CD14-positive monocyte (primary cell): Measurements from ENCODE around the gene RBPJL. TPM values are rescaled to one million over a fixed set of nuclear protein-coding genes. Genes with fewer than 3 reads are reported as not detected.

Experiments used
- DNase-seq, 3 donors: peaks; one replicate each; pipeline ENCODE4 v3.0.0-alpha.2; 2011 to 2022
- H2AFZ ChIP-seq: 2 replicates; pipeline ENCODE4 v1.6.0; 2012; ENCODE audit warnings: mild to moderate bottlenecking, low read depth, low read length, inconsistent platforms; ENCODE audit not compliant: insufficient read depth, poor library complexity, severe bottlenecking
- H3K27ac ChIP-seq, 2 donors: 1 replicate in 1 of 2; 2 replicates in 1 of 2; pipeline ENCODE4 v1.5.1; 2012 to 2013; ENCODE audit warnings: low read length in 2 of 2, control low read depth in 1 of 2, inconsistent platforms in 1 of 2, low read depth in 1 of 2, mild to moderate bottlenecking in 1 of 2
- H3K27me3 ChIP-seq, 2 donors: one replicate each; pipeline versions ENCODE4 v1.6.0 to v1.6.1; 2011 to 2013; ENCODE audit warnings: low read length in 2 of 2; ENCODE audit not compliant: control insufficient read depth in 2 of 2, insufficient read depth in 2 of 2
- H3K36me3 ChIP-seq, 2 donors: replicated peaks in 1 of 2; 1 replicate in 1 of 2; 2 replicates in 1 of 2; pipeline versions ENCODE4 v1.5.1 to v1.6.1; 2012 to 2013; ENCODE audit warnings: low read length in 2 of 2, control low read depth in 1 of 2, inconsistent platforms in 1 of 2, mild to moderate bottlenecking in 1 of 2; ENCODE audit not compliant: insufficient read depth in 2 of 2, control insufficient read depth in 1 of 2
- H3K4me1 ChIP-seq, 2 donors: 1 replicate in 1 of 2; 2 replicates in 1 of 2; pipeline versions ENCODE4 v1.5.1 to v1.6.1; 2012 to 2013; ENCODE audit warnings: low read length in 2 of 2, control low read depth in 1 of 2, inconsistent platforms in 1 of 2, mild to moderate bottlenecking in 1 of 2, moderate library complexity in 1 of 2; ENCODE audit not compliant: insufficient read depth in 2 of 2, control insufficient read depth in 1 of 2
- H3K4me2 ChIP-seq: replicated peaks from 2 replicates; pipeline ENCODE3; 2012; ENCODE audit warnings: low read length, moderate library complexity, mild to moderate bottlenecking; ENCODE audit not compliant: poor library complexity, severe bottlenecking; ENCODE audit errors: extremely low read depth
- H3K4me3 ChIP-seq, 3 experiments: fragments of 200-600 bp in 1 of 3; sonication (generic) in 1 of 3; replicated peaks in 1 of 3; 1 replicate in 2 of 3; 2 replicates in 1 of 3; pipeline ENCODE4 v1.5.1; 2011 to 2013; ENCODE audit warnings: low read length in 3 of 3, mild to moderate bottlenecking in 3 of 3, control low read depth in 2 of 3, low read depth in 2 of 3, inconsistent platforms in 1 of 3, moderate library complexity in 1 of 3
- H3K79me2 ChIP-seq: 2 replicates; pipeline ENCODE4 v1.6.0; 2012; ENCODE audit warnings: mild to moderate bottlenecking, control low read depth, inconsistent platforms, low read length, moderate library complexity; ENCODE audit not compliant: insufficient read depth
- H3K9ac ChIP-seq: 2 replicates; pipeline ENCODE4 v1.6.0; 2017; ENCODE audit warnings: low read length, mild to moderate bottlenecking; ENCODE audit not compliant: insufficient read depth, poor library complexity, severe bottlenecking
- H3K9me3 ChIP-seq, 2 donors: replicated peaks in 1 of 2; 1 replicate in 1 of 2; 2 replicates in 1 of 2; pipeline versions ENCODE4 v1.5.1 to v1.6.1; 2012 to 2013; ENCODE audit warnings: low read length in 2 of 2, control low read depth in 1 of 2; ENCODE audit not compliant: control insufficient read depth in 1 of 2, insufficient read depth in 1 of 2
- H4K20me1 ChIP-seq: 2 replicates; pipeline ENCODE4 v1.6.0; 2012; ENCODE audit warnings: mild to moderate bottlenecking, low read length, control low read depth, moderate library complexity; ENCODE audit not compliant: insufficient read depth
- H3K27ac Mint-ChIP-seq, 7 donors: one replicate each; pipeline ENCODE4 v1.8.0; 2020; ENCODE audit warnings: mild to moderate bottlenecking in 7 of 7, mixed read lengths in 7 of 7, moderate library complexity in 6 of 7, inconsistent platforms in 2 of 7
- H3K27me3 Mint-ChIP-seq, 3 donors: one replicate each; pipeline ENCODE4 v1.8.0; 2021 to 2022; ENCODE audit warnings: low read depth in 3 of 3, mild to moderate bottlenecking in 3 of 3, mixed read lengths in 3 of 3, moderate library complexity in 3 of 3, inconsistent platforms in 1 of 3
- H3K36me3 Mint-ChIP-seq, 2 donors: one replicate each; pipeline ENCODE4 v1.8.0; 2020; ENCODE audit warnings: mixed read lengths in 2 of 2, inconsistent platforms in 1 of 2, mild to moderate bottlenecking in 1 of 2
- H3K4me1 Mint-ChIP-seq: one replicate; pipeline ENCODE4 v1.8.0; 2020; ENCODE audit warnings: mild to moderate bottlenecking, mixed read lengths
- H3K4me3 Mint-ChIP-seq, 2 donors: one replicate each; pipeline ENCODE4 v1.8.0; 2020; ENCODE audit warnings: mild to moderate bottlenecking in 2 of 2, mixed read lengths in 2 of 2, moderate library complexity in 1 of 2
- H3K9me3 Mint-ChIP-seq, 7 donors: one replicate each; pipeline ENCODE4 v1.8.0; 2020 to 2022; ENCODE audit warnings: mixed read lengths in 7 of 7, mild to moderate bottlenecking in 6 of 7, moderate library complexity in 6 of 7, inconsistent platforms in 2 of 7
- WGBS: methylation state at CpG from one replicate; pipeline ENCODE4 v1.1.5; 2013; ENCODE audit warnings: missing lambda C conversion rate; ENCODE audit not compliant: insufficient coverage; 5-methylcytosine and 5-hydroxymethylcytosine counted together
- intact Hi-C, 2 donors: fragments of 100-400 bp; cut with micrococcal nuclease; formaldehyde crosslinking; loops; one replicate each; pipeline versions ENCODE4 v1.15.0 to v1.15.1; 2023
- polyA minus RNA-seq: library from RNA; depleted of rRNA, polyadenylated mRNA; stranded (reverse); fragments of >200 nt; gene quantifications from 2 replicates; pipeline ENCODE4 v1.2.3, GENCODE V29; 2012
- polyA plus RNA-seq, 3 donors: library from polyadenylated mRNA; depleted of rRNA in 1 of 3; unstranded in 2 of 3; stranded (reverse) in 1 of 3; fragments of 300-500 nt in 2 of 3; fragments of >200 nt in 1 of 3; fragmentation: Illumina TruSeq in 2 of 3; gene quantifications; 1 replicate in 2 of 3; 2 replicates in 1 of 3; pipeline ENCODE4 v1.2.3, GENCODE V29; 2012 to 2021
- total RNA-seq, 12 experiments: library from RNA in 1 of 12; stranded (reverse) in 1 of 12; fragments of 120-200 nt in 1 of 12; gene quantifications; one replicate each; pipeline ENCODE4 v1.2.4 and lab custom pipeline; 2013 to 2026; ENCODE audit warnings: mixed read lengths in 6 of 12, inconsistent platforms in 1 of 12
- TF ChIP-seq, protein P1 (sequence below): fragments of 200-600 bp; IDR thresholded peaks from one replicate; pipeline ENCODE4 v1.8.0; 2022; ENCODE audit warnings: antibody characterized with exemption, mild to moderate bottlenecking

The RBPJL gene, protein sequence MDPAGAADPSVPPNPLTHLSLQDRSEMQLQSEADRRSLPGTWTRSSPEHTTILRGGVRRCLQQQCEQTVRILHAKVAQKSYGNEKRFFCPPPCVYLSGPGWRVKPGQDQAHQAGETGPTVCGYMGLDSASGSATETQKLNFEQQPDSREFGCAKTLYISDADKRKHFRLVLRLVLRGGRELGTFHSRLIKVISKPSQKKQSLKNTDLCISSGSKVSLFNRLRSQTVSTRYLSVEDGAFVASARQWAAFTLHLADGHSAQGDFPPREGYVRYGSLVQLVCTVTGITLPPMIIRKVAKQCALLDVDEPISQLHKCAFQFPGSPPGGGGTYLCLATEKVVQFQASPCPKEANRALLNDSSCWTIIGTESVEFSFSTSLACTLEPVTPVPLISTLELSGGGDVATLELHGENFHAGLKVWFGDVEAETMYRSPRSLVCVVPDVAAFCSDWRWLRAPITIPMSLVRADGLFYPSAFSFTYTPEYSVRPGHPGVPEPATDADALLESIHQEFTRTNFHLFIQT
- total RNA-seq (2013): not detected
- polyA plus RNA-seq: not detected
- polyA minus RNA-seq: not detected in 2 replicates
- total RNA-seq (lab: John Stamatoyannopoulos, UW): 0 to 1.1 (median 0) reads per million in 11 experiments

DNA sequence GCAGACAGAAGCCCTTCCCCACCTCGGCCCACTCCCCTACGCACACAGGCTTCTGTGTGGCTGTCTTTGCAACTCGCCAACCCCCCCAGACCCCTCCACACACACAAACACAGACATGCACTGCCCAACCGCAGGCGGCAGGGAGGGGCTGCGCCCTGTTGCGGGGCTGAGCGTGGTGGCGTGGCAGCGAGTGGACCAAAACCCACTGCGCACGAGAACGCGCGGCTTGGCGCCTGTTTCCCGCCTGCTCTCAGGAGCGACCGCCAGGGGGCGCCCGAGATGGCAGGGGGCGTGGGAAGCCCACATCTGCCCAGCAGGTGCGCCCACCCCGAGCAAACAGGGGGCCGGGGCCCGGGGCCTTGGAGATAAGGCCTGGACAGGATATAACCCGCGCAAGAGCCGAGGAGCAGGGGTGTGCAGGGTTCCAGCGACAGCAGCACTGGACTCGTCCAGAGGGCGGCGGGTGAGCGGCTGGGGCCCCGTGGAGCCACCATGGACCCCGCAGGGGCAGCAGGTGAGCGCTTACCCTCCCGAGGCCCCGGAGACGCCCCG lies at the start of gene RBPJL:
Gene RBPJL (plus strand): TSS at position 410 of the 552 bp plus-strand sequence. CDS start 83 bp downstream, at position 493.
- Mint-ChIP-seq H3K4me1 (peaks cover 6% of the 10 kb centered on the region), H3K9me3 (peaks cover 0 to 8% (median 1%) of the 10 kb centered on the region in 7 donors), H3K36me3 (no peaks in the 10 kb centered on the region), H3K4me3 (peak within 1 kb of the TSS in 1 of 2 donors; percentile 61), H3K27ac (no peak within 1 kb of the TSS), H3K27me3 (peaks cover 31 to 67% (median 47%) of the 10 kb centered on the region in 3 donors)
- Histone ChIP-seq H3K9ac (no peak within 1 kb of the TSS), H3K27me3 (peaks cover 0 to 36% of the 10 kb centered on the region in 2 donors), H2AFZ (no peak within 1 kb of the TSS), H3K79me2 (no peaks in the 10 kb centered on the region), H3K36me3 (no peaks in the 10 kb centered on the region), H3K4me2 (no peak within 1 kb of the TSS), H4K20me1 (no peaks in the 10 kb centered on the region), H3K4me1 (peaks cover 2 to 3% of the 10 kb centered on the region in 2 donors), H3K4me3 (no peak within 1 kb of the TSS), H3K9me3 (no peaks in the 10 kb centered on the region), H3K27ac (no peak within 1 kb of the TSS)
- intact Hi-C loops: no loop called here
- WGBS: 18% methylated on average over 39 of the region's 41 CpGs
- peak in 1 of 3 donors; percentile 14 for DNase-seq
- TF ChIP-seq, protein P1, sequence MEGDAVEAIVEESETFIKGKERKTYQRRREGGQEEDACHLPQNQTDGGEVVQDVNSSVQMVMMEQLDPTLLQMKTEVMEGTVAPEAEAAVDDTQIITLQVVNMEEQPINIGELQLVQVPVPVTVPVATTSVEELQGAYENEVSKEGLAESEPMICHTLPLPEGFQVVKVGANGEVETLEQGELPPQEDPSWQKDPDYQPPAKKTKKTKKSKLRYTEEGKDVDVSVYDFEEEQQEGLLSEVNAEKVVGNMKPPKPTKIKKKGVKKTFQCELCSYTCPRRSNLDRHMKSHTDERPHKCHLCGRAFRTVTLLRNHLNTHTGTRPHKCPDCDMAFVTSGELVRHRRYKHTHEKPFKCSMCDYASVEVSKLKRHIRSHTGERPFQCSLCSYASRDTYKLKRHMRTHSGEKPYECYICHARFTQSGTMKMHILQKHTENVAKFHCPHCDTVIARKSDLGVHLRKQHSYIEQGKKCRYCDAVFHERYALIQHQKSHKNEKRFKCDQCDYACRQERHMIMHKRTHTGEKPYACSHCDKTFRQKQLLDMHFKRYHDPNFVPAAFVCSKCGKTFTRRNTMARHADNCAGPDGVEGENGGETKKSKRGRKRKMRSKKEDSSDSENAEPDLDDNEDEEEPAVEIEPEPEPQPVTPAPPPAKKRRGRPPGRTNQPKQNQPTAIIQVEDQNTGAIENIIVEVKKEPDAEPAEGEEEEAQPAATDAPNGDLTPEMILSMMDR: peak; percentile 94

DNA sequence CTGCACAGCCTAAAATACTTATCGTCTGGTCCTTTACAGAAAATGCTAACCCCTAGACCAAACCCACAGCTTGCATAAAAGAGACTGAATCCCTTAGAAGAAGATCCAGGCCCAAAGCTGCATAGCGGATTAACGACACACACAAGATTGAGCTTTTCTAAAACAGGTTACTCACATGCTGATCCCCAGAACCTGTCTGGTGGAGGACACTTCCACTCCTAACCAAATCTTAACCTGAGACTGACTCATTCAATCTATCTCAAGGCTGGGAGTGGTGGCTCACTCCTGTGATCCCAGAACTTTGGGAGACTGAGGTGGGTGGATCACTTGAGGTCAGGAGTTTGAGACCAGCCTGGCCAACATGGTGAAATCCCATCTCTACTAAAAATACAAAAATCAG lies 49.5 kb upstream of the RBPJL start:
- Mint-ChIP-seq H3K36me3 (no peaks in the 10 kb centered on the region), H3K27me3 (peaks cover 0 to 9% (median 2%) of the 10 kb centered on the region in 3 donors), H3K4me3 (no peak overlapping the region), H3K9me3 (no peaks in the 10 kb centered on the region), H3K27ac (no peak overlapping the region), H3K4me1 (peaks cover 38% of the 10 kb centered on the region)
- 75% methylated on average over 2 of the region's 3 CpGs for whole genome bisulfite sequencing
- Histone ChIP-seq H3K4me1 (peaks cover 30 to 38% of the 10 kb centered on the region in 2 donors), H3K27ac (no peak overlapping the region), H4K20me1 (no peaks in the 10 kb centered on the region), H3K27me3 (no peaks in the 10 kb centered on the region), H3K36me3 (no peaks in the 10 kb centered on the region), H3K4me3 (no peak overlapping the region), H3K9ac (no peak overlapping the region), H2AFZ (no peak overlapping the region), H3K79me2 (no peaks in the 10 kb centered on the region), H3K9me3 (no peaks in the 10 kb centered on the region), H3K4me2 (no peak overlapping the region)
- no peak for DNase-seq
- TF ChIP-seq, protein P1: no peak
- intact Hi-C loops: no loop called here
